Astrocyte of the cerebellum (primary cell): ENCODE measurements around the gene ROBO2.

Experiments
- DNase-seq: peaks from one replicate; pipeline ENCODE4 v3.0.0-alpha.2; 2011; ENCODE audit warnings: low read depth
- H3K4me3 ChIP-seq: 2 replicates; pipeline ENCODE4 v1.5.1; 2011; ENCODE audit warnings: mild to moderate bottlenecking, low read depth, low read length, moderate library complexity
- in situ Hi-C: cut with HindIII; loops from 2 replicates; pipeline ENCODE4 v1.10.0; 2017; ENCODE audit warnings: low sequenced_read_pairs
- TF ChIP-seq, protein P1 (sequence below): IDR thresholded peaks from 2 replicates; pipeline ENCODE4 v1.5.1; 2012; ENCODE audit warnings: low read length, low read depth, moderate library complexity, mild to moderate bottlenecking; ENCODE audit errors: missing control alignments

Gene ROBO2

GRCh38 chr3:77040216-77040615 lies 317 bp downstream of the ROBO2 start:
- no peak for DNase-seq
- peak overlapping the region; percentile 56 for H3K4me3 ChIP-seq
- TF ChIP-seq, protein P1, sequence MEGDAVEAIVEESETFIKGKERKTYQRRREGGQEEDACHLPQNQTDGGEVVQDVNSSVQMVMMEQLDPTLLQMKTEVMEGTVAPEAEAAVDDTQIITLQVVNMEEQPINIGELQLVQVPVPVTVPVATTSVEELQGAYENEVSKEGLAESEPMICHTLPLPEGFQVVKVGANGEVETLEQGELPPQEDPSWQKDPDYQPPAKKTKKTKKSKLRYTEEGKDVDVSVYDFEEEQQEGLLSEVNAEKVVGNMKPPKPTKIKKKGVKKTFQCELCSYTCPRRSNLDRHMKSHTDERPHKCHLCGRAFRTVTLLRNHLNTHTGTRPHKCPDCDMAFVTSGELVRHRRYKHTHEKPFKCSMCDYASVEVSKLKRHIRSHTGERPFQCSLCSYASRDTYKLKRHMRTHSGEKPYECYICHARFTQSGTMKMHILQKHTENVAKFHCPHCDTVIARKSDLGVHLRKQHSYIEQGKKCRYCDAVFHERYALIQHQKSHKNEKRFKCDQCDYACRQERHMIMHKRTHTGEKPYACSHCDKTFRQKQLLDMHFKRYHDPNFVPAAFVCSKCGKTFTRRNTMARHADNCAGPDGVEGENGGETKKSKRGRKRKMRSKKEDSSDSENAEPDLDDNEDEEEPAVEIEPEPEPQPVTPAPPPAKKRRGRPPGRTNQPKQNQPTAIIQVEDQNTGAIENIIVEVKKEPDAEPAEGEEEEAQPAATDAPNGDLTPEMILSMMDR, result no peak
- in situ Hi-C loops, result no loop called here

- H3K4me3 ChIP-seq, result no peak overlapping the region
- TF ChIP-seq, protein P1, result no peak
- DNase-seq, result no peak
- in situ Hi-C loops, result no loop called here
Observed at GRCh38 chr3:77040926-77041722, 1.2 kb downstream of the ROBO2 start.

GRCh38 chr3:77041811-77042210 lies 1.9 kb downstream of the ROBO2 start:
- H3K4me3 ChIP-seq, result no peak overlapping the region
- TF ChIP-seq, protein P1, result no peak
- in situ Hi-C loops, result no loop called here
- no peak for DNase-seq

DNA sequence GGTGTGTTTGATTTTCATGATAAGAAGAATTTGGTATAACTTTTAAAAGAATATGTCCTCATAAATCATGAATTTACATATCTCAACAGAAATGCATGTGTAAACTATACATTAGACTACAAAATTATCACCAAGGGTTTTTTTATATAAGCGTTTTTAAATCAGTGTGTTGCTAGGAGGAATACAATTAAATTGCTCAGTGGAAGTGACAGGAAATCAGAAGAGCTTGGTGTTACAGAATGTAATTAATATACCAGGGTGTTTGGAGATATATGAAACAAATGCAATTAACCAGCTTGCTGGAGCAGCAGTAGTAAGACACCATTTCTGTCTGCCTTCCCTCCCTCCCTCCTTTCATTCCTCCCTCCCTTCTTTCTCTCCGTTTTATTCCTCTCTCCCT lies 2.4 kb downstream of the ROBO2 start:
- TF ChIP-seq, protein P1, result no peak
- in situ Hi-C loops, result no loop called here
- no peak for DNase-seq
- no peak overlapping the region for H3K4me3 ChIP-seq

DNA sequence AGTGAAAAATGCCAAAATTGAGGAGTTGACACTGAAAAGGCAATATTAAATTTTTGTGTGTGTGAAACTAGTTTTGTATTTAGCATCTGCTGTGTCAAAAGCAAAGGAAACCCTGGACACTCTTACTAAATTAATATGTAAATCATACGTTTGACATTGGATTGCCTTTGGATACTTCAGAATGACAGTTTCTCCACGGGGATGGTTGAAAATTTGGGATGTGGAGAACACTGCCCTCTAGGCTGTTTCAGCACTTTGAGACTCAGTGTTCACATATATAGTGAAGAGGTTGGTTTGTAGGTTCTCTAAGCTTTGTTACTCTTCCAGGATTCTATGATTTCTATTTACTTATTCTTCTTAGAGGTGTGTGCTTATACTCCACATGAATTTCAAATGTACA lies 3.0 kb downstream of the ROBO2 start:
- in situ Hi-C loops, result no loop called here
- DNase-seq, result no peak
- TF ChIP-seq, protein P1, result peak; percentile 38
- no peak overlapping the region for H3K4me3 ChIP-seq

GRCh38 chr3:77045686-77046085 lies 5.8 kb downstream of the ROBO2 start:
- in situ Hi-C loops, result no loop called here
- DNase-seq, result no peak
- TF ChIP-seq, protein P1, result no peak
- no peak overlapping the region for H3K4me3 ChIP-seq
